Panc1 (cell line): ENCODE results near the gene ERC2. TPM values are rescaled to one million over a fixed set of nuclear protein-coding genes. Genes with fewer than 3 reads are reported as not detected.

Source experiments
- ATAC-seq: fragments of 200-7000 bp; cut with Tn5 transposase; 2 replicates; pipeline ENCODE4 v1.9.1; 2020; ENCODE audit warnings: mild to moderate bottlenecking, moderate library complexity
- BruUV-seq: library from RNA; stranded (reverse); fragments of 400-500 nt; replicated peaks from 2 replicates; lab custom pipeline; 2021; lab: Mats Ljungman, UMichigan
- CTCF ChIA-PET: fragments of 300-600 bp; sonication (Branson Sonifier 250); formaldehyde crosslinking; loops from one replicate; lab custom pipeline; 2022; ENCODE audit warnings: antibody characterized with exemption; lab: Charles Lee
- POLR2A ChIA-PET: fragments of 300-600 bp; sonication (Branson Sonifier 250); formaldehyde crosslinking; loops from one replicate; lab custom pipeline; 2022; ENCODE audit warnings: antibody characterized with exemption; lab: Charles Lee
- DNase-seq: peaks from one replicate; pipeline ENCODE4 v3.0.0-alpha.2; 2010; ENCODE audit warnings: low read depth, low spot score
- H3K27ac ChIP-seq: 2 replicates; pipeline ENCODE4 v1.5.1; 2011; ENCODE audit warnings: mild to moderate bottlenecking, low read length, inconsistent platforms
- H3K27me3 ChIP-seq: fragments of 200-500 bp; sonication (Bioruptor generic); 2 replicates; pipeline ENCODE4 v1.6.0; 2014; ENCODE audit warnings: low read length, inconsistent platforms; ENCODE audit not compliant: control insufficient read depth, insufficient read depth
- H3K36me3 ChIP-seq: fragments of 200-500 bp; sonication (Bioruptor generic); 2 replicates; pipeline ENCODE4 v1.5.1; 2014; ENCODE audit warnings: inconsistent platforms, mild to moderate bottlenecking, low read length, moderate library complexity; ENCODE audit not compliant: control insufficient read depth, insufficient read depth
- H3K4me1 ChIP-seq: 2 replicates; pipeline ENCODE4 v1.5.1; 2011; ENCODE audit warnings: inconsistent platforms, mild to moderate bottlenecking, low read length, moderate library complexity; ENCODE audit not compliant: control insufficient read depth, insufficient read depth
- H3K4me3 ChIP-seq, 2 experiments: 2 replicates each; pipeline ENCODE4 v1.5.1; 2011 to 2012; ENCODE audit warnings: low read depth in 2 of 2, low read length in 2 of 2, mild to moderate bottlenecking in 2 of 2, inconsistent platforms in 1 of 2, moderate library complexity in 1 of 2
- H3K9me3 ChIP-seq: fragments of 200-500 bp; sonication (Bioruptor generic); 2 replicates; pipeline ENCODE4 v1.5.1; 2014; ENCODE audit warnings: low read depth, mild to moderate bottlenecking, inconsistent platforms, low read length, moderate library complexity; ENCODE audit not compliant: control insufficient read depth, insufficient read depth
- POLR2AphosphoS5 ChIP-seq: IDR thresholded peaks from 2 replicates; pipeline ENCODE4 v1.6.1; 2012; ENCODE audit warnings: mild to moderate bottlenecking, low read depth, low read length, moderate library complexity
- SIN3A ChIP-seq: IDR thresholded peaks from 2 replicates; pipeline ENCODE4 v1.6.1; 2012; ENCODE audit warnings: low read depth, mild to moderate bottlenecking, low read length, moderate library complexity, borderline replicate concordance; ENCODE audit not compliant: insufficient read depth
- TCF7L2 ChIP-seq: IDR thresholded peaks from 2 replicates; pipeline ENCODE4 v1.6.1; 2011; ENCODE audit warnings: mild to moderate bottlenecking, low read depth, low read length, inconsistent platforms
- in situ Hi-C: cut with HindIII; loops from 2 replicates; pipeline ENCODE4 v1.10.0; 2016; ENCODE audit warnings: low sequenced_read_pairs, low pct_unique_long_range_greater_than_20kb
- intact Hi-C: fragments of 100-400 bp; cut with micrococcal nuclease; formaldehyde crosslinking; loops from one replicate; pipeline ENCODE4 v1.10.0; 2022; ENCODE audit not compliant: unreplicated experiment
- total RNA-seq: library from RNA; stranded (reverse); gene quantifications from one replicate; pipeline ENCODE4 v1.2.1, GENCODE V29; 2021; ENCODE audit not compliant: unreplicated experiment
- TF ChIP-seq, protein P1 (sequence below): fragments of 450-650 bp; IDR thresholded peaks from 2 replicates; pipeline ENCODE4 v1.5.1; 2017; ENCODE audit warnings: mild to moderate bottlenecking
- TF ChIP-seq, protein P2 (sequence below), 2 experiments: IDR thresholded peaks; 2 replicates each; pipeline ENCODE4 v1.6.1; 2011 to 2012; ENCODE audit warnings: low read depth in 2 of 2, control low read depth in 1 of 2, low read length in 1 of 2, mild to moderate bottlenecking in 1 of 2, moderate library complexity in 1 of 2; ENCODE audit not compliant: insufficient read depth in 1 of 2

Gene ERC2
- total RNA-seq, 1 experiment from 2014 or later: 0.33 TPM

DNA sequence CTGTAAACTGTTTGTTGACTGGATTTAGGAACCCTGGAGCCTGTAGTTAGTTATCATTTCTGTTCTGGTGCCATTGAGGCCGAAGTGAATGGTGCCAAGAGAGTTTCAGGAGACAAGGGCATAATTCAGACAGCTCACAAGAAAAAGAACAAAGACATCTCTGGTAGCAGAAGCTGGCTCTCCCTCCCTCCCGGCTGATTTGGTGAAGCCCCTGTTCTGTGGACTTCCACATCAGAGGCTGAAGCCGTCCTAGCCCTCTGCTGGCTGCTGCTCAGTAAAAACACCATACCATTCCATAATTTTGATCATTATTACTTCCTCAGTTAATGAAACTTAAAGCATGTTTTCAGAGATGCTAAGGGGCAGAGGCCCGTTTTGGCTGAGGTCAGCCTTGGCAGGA, 599.9 kb downstream of the ERC2 start:
- H3K36me3 ChIP-seq: no peaks in the 10 kb centered on the region
- intact Hi-C loops: no loop called here
- TF ChIP-seq POLR2AphosphoS5: no peak
- TF ChIP-seq, protein P1, sequence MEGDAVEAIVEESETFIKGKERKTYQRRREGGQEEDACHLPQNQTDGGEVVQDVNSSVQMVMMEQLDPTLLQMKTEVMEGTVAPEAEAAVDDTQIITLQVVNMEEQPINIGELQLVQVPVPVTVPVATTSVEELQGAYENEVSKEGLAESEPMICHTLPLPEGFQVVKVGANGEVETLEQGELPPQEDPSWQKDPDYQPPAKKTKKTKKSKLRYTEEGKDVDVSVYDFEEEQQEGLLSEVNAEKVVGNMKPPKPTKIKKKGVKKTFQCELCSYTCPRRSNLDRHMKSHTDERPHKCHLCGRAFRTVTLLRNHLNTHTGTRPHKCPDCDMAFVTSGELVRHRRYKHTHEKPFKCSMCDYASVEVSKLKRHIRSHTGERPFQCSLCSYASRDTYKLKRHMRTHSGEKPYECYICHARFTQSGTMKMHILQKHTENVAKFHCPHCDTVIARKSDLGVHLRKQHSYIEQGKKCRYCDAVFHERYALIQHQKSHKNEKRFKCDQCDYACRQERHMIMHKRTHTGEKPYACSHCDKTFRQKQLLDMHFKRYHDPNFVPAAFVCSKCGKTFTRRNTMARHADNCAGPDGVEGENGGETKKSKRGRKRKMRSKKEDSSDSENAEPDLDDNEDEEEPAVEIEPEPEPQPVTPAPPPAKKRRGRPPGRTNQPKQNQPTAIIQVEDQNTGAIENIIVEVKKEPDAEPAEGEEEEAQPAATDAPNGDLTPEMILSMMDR: 0 out of 2 replicates have a peak, but pooled peaks have one; percentile 8
- no TSS peak for BruUV-seq
- in situ Hi-C loops: no loop called here
- H3K9me3 ChIP-seq: no peaks in the 10 kb centered on the region
- H3K27me3 ChIP-seq: no peaks in the 10 kb centered on the region
- H3K4me3 ChIP-seq: no peak overlapping the region
- no peak overlapping the region for H3K27ac ChIP-seq
- DNase-seq (no peak), ATAC-seq (no peak)
- POLR2A ChIA-PET: no interaction called here
- CTCF ChIA-PET: no interaction called here
- H3K4me1 ChIP-seq: no peaks in the 10 kb centered on the region

DNA sequence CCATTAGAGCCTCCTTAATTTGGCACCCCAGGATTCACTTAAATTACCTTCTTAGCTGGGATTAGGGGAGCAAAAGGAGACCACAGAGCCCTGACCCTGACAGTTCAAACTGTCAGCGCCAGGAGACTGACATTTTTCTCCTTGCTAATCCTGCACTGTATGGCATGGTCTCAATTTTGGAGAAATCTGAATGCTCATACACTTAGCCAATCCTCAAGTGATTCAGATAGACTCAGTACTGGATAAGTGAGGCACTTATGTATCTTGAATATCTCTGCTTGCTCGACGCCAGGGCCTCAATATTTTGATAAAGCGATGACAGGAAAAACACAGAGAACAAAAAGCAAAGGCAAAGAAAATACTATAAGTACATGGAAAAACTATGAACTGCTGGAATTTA, 605.2 kb downstream of the ERC2 start:
- in situ Hi-C loops (no loop called here), intact Hi-C loops (no loop called here)

More for the DNA sequence above, 605.2 kb downstream of the ERC2 start:
- no peaks in the 10 kb centered on the region for H3K36me3 ChIP-seq
- ATAC-seq: no peak
- ChIA-PET CTCF (no interaction called here), POLR2A (no interaction called here)
- TF ChIP-seq, protein P2, sequence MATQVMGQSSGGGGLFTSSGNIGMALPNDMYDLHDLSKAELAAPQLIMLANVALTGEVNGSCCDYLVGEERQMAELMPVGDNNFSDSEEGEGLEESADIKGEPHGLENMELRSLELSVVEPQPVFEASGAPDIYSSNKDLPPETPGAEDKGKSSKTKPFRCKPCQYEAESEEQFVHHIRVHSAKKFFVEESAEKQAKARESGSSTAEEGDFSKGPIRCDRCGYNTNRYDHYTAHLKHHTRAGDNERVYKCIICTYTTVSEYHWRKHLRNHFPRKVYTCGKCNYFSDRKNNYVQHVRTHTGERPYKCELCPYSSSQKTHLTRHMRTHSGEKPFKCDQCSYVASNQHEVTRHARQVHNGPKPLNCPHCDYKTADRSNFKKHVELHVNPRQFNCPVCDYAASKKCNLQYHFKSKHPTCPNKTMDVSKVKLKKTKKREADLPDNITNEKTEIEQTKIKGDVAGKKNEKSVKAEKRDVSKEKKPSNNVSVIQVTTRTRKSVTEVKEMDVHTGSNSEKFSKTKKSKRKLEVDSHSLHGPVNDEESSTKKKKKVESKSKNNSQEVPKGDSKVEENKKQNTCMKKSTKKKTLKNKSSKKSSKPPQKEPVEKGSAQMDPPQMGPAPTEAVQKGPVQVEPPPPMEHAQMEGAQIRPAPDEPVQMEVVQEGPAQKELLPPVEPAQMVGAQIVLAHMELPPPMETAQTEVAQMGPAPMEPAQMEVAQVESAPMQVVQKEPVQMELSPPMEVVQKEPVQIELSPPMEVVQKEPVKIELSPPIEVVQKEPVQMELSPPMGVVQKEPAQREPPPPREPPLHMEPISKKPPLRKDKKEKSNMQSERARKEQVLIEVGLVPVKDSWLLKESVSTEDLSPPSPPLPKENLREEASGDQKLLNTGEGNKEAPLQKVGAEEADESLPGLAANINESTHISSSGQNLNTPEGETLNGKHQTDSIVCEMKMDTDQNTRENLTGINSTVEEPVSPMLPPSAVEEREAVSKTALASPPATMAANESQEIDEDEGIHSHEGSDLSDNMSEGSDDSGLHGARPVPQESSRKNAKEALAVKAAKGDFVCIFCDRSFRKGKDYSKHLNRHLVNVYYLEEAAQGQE (IDR thresholded peaks at IDR 0.05; ENCODE audit: insufficient read depth in 1 of 2, low read depth in 2 of 2, low read length in 1 of 2): no peak
- TF ChIP-seq TCF7L2 (no peak), SIN3A (no peak), POLR2AphosphoS5 (no peak)
- TF ChIP-seq, protein P1: no peak
- H3K27me3 ChIP-seq: no peaks in the 10 kb centered on the region
- BruUV-seq: no TSS peak
- no peaks in the 10 kb centered on the region for H3K4me1 ChIP-seq
- no peak overlapping the region for H3K27ac ChIP-seq
- H3K9me3 ChIP-seq: no peaks in the 10 kb centered on the region
- no peak for DNase-seq
- no peak overlapping the region for H3K4me3 ChIP-seq
